KOPT-K1 (cell line): ENCODE data around the gene RAI1.
"Not testable (repeated sequence)": the region's sequence is repeated elsewhere in the genome, so short reads cannot be mapped to it uniquely, and the experiment has no call there.

Source experiments
- H3K27ac ChIP-seq: fragments of 200-600 bp; sonication (generic); 2 replicates; pipeline ENCODE4 v1.5.1; 2016; ENCODE audit warnings: antibody characterized with exemption, mild to moderate bottlenecking, low read depth, low read length; ENCODE audit not compliant: poor library complexity, severe bottlenecking
- H3K36me3 ChIP-seq: fragments of 200-600 bp; sonication (generic); 2 replicates; pipeline ENCODE4 v1.5.1; 2017; ENCODE audit warnings: antibody characterized with exemption, mild to moderate bottlenecking, low read length, moderate library complexity; ENCODE audit not compliant: insufficient read depth
- H3K9me3 ChIP-seq: fragments of 200-600 bp; sonication (generic); 2 replicates; pipeline ENCODE4 v1.5.1; 2017; ENCODE audit warnings: antibody characterized with exemption, low read length, mild to moderate bottlenecking; ENCODE audit not compliant: insufficient read depth, poor library complexity, severe bottlenecking

RAI1 gene

DNA sequence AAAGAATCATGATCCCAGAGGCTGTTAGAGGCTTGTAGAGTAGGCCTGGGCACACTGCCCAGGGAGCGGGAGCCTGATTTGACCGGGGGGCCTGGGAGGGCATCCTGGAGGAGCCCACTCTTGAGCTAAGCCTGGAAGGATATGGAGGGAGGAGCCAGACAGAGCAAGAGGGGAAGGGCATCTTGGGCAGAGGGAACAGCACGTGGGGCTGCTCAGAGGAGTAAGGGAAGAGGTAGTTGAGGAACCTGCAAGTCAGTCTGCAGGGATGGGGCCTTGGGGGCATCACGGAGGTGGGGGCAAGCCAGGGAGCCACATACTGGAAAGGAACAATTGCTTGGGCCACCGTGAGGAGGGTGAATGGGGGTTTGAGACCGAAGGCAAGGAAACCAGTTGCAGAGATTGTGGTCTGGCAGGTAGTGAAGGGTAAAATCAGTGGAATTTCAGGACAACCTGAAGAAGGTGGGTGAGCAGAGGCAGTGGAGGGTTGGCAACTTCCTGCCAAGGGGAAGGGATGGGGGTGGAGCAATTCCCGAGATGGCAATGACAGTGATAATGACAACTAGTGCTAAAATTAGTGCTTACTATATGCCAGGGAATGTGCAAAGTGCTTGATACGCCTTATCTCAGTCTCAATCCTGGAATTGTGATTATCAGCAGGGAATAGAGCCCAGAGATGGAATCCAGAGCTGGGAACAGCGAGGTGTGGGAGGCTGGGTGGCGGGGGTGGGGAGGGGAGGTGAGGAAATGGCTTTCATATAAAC is 9.7 kb upstream of the RAI1 start:
- Histone ChIP-seq H3K27ac (no peak overlapping the region), H3K9me3 (no peaks in the 10 kb centered on the region), H3K36me3 (no peaks in the 10 kb centered on the region)

DNA sequence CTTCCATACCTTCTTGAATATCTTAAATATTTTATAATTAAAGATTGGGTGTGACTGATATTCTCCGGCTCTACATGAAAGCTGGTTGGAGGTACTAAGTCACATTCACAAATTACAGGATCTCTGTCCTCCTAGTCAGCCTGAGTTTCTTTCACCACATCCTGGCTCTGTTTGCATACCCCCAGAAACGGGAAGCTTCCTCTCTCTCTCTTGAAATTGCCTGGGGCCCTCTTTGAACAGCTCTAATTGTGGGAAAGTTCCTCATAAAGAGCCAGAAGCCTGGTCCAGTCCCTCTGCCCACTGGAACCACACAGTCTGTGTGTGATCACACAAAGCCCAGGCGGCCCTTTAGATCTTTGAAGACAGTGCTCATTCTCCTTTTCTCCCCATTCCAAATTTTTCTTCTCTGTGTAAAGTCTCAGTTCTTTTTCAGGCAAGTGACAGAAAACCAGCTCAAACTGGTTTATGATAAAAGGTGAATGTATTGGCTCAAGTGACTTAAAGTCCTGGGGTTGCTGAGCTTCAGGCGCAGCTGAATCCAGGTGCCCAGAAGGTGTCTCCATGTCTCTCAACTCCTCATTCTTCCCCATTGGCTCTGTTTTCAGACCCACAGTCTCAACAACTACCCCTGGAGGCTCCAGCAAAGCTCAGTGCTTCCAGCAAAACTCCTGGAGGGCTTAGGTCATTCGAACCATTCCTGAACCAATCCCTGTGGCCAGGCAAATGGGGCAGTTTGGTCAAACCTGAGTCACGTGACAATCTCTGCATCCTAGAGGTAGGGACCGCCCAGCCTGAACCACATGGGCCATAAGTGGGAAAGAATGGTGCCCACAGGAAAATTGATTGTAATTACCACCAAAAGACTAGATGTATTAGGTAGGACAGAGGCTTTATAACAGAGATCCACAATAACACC is 8.5 kb upstream of the RAI1 start:
- no peak overlapping the region for H3K27ac ChIP-seq
- H3K9me3 ChIP-seq: no peaks in the 10 kb centered on the region
- H3K36me3 ChIP-seq: no peaks in the 10 kb centered on the region

- Histone ChIP-seq H3K9me3 (no peaks in the 10 kb centered on the region), H3K27ac (peak overlapping the region; percentile 28), H3K36me3 (no peaks in the 10 kb centered on the region)
These were observed 5.8 kb upstream of the RAI1 start for GRCh38 chr17:17675416-17675815.

DNA sequence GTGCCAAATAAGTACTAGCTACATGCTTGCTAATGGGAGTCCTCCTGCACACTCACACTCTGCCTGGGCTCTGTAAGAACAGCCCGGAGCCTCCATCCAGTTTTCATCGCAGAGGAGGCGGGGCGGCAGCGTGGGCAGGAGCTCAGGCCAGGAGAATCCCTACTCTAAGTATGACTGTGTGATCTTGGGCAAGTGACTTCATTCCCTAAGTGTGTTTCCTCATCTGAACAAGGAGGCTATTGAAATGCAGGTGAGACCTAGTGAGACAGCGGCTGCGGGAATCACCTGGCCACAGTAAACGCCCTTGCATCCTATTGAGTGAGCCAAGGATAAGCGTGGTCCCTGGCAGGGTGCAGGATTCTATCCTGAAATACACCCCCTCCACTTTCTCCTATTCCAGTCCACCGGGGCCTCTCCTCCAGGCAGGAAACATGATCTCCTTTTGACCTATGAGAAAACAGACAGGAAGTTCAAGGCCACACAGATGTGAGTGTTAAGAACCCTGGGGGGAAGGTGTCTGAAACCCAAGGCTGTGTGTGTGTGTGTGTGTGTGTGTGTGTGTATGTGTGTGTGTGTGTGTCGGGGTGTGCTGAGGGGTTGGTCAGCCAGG is 5.2 kb upstream of the RAI1 start:
- H3K36me3 ChIP-seq: no peaks in the 10 kb centered on the region
- no peaks in the 10 kb centered on the region for H3K9me3 ChIP-seq
- peak overlapping the region; percentile 28 for H3K27ac ChIP-seq

DNA sequence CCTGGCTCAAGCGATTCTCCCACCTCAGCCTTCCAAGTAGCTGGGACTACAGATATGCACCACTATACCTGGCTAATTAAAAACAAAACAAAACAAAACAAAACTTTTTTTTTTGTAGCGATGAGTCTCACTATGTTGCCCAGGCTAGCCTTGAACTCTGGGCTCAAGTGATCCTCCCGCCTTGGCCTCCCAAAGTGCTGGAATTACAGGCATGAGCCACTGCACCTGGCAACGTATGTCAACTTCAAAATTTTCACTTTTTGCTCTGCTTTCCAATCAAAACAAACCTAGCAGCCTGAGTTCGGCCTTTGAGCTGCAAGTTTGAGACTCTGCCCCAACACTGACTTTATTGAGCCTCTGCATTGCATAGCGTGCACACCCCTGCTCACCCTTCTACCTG is 4.5 kb upstream of the RAI1 start:
- Histone ChIP-seq H3K36me3 (no peaks in the 10 kb centered on the region), H3K9me3 (no peaks in the 10 kb centered on the region), H3K27ac (peak overlapping the region; percentile 28)

DNA sequence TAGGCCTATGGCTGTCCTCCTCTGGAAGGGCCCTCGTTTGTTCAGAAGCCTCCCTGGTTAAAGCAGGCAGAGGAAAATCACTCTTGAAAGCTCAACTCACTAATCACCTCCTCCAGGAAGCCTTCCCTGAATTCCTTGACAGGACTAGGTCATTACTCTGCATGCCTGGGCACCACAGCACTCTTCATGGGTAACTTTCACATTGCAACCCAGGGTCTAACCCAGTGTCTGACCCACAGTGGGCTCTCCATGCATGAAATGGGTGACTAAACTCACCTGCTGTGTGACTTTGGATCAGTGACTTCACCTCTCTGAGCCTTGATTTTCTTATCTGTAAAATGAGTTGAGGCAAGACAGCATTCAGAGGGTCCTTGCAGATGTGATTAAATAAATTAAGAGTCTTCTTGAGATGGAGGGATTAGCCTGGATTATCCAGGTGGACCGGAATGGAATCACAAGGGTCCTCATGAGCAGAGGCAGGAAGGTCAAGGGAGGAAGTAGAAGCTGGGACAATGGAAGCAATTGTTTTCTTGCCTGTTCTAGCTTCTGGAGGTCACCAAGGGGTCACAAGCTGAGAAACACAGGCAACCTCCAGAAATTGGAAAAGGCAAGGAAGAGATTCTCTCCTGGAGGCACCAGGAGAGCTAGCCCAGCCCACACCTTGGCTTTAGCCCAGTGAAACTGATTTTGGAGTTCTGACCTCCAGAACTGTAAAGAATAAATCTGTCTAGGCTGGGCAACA is 3.8 kb upstream of the RAI1 start:
- H3K9me3 ChIP-seq: no peaks in the 10 kb centered on the region
- H3K27ac ChIP-seq: no peak overlapping the region
- H3K36me3 ChIP-seq: no peaks in the 10 kb centered on the region

GRCh38 chr17:17678063-17678699 is 3.1 kb upstream of the RAI1 start:
- not testable (repeated sequence) for H3K36me3 ChIP-seq, H3K9me3 ChIP-seq, H3K27ac ChIP-seq

DNA sequence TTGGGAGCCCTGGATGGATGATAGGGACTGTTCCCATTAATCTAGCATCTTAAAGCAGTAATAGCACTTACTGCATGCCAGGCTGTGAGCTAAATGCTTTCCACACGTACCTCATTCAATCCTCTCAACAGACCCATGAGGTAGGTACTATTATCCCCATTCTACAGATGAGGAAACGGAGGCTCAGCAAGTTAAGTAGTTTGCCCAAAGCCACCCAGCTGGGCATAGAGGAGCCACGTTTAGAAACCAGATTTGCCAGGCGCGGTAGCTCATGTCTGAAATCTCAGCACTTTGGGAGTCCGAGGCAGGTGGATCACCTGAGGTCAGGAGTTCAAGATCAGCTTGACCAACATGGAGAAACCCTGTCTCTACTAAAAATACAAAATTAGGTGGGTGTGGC is 2.0 kb upstream of the RAI1 start:
- Histone ChIP-seq H3K9me3 (no peaks in the 10 kb centered on the region), H3K27ac (no peak overlapping the region), H3K36me3 (no peaks in the 10 kb centered on the region; the same call in 1 of the 2 replicates)

DNA sequence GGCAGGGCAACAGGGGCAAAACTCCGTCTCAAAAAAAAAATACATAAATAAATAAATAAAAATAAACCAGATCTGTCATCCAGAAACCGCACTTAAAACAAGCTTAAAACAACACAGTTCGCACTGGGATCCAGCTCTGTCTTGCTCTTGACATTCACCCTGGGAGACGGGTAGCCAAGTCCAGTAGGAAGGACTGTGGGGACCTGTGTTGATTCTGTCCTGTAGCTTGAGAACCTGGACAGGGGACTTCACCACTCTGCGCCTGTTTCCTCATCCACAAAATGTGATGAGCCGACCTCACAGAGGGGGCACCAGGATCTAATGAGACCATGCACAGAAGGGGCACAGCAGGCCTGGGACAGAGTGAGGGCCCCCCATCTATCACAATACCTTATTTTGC is 1.5 kb upstream of the RAI1 start:
- Histone ChIP-seq H3K9me3 (no peaks in the 10 kb centered on the region), H3K27ac (no peak overlapping the region), H3K36me3 (peaks cover 2% of the 10 kb centered on the region; the same call in 1 of the 2 replicates)

DNA sequence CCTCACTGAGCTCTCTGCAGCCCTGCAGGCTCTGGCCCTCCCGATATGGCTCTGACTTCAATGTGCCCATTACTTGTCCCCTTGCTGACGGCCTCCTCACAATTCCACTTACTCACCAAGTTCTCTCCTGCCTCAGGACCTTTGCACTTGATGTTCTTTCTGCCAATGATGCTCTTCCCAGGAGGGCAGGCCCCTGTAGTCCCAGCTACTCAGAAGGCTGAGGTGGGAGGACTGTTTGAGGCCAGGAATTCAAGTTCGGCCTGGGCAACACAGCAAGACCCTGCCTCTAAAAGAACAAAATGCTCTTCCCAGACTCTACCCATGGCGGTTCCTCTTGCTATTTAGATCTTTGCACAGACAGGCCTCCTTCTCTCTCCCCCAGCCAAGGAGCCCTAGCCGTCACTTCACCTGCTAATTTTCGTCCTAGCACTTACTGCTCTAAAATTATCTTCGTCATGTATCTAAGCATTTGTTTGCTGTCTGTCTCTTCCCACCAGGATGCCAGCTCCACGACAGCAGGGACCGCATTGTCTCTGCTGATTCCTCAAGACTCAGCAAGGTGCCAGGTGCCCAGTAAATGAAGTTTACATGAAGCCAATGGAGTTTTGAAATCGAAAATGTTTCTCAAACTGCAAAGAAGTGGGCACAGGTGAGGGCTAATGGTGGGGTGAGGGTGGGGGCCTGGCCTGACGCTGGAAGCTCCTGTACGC is 626 bp upstream of the RAI1 start:
- H3K27ac ChIP-seq: peak overlapping the region; percentile 92
- no peaks in the 10 kb centered on the region for H3K9me3 ChIP-seq
- H3K36me3 ChIP-seq: peaks cover 8% of the 10 kb centered on the region; the same call in 1 of the 2 replicates

DNA sequence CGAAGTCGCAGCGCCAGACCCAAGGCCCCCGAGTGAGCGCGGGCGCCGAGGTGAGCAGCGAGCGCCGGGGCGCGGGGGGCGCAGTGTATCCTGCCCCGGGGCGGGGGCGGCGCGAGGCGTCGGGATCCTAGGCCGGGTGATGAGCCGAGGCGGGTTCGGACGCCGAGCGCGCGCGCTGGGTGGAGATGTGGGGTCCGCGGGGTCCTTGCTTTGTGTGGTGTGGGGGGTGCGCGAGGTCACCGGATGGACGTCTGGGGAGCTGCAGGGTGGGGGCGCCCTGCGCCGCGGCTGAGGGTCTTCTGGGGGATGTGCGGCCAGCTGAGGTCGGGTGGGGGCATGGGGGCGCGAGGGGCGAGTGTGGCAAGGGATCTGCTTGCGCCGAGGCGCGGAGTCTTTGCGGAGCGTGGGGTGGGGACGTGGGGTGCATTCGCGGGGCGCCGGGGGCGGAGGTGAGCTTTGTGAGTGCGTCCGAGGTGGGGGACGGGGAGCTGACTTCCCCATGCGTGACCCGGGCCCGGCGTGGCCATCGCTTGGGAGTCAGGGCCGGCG is 560 bp downstream of the RAI1 start:
- no peaks in the 10 kb centered on the region for H3K9me3 ChIP-seq
- H3K36me3 ChIP-seq: peaks cover 8% of the 10 kb centered on the region; the same call in 1 of the 2 replicates
- peak overlapping the region; percentile 92 for H3K27ac ChIP-seq

- peaks cover 8% of the 10 kb centered on the region; the same call in 1 of the 2 replicates for H3K36me3 ChIP-seq
- H3K27ac ChIP-seq: peak overlapping the region; percentile 92
These were observed 1.1 kb downstream of the RAI1 start for GRCh38 chr17:17682293-17682736.

More at GRCh38 chr17:17682293-17682736, 1.1 kb downstream of the RAI1 start:
- H3K9me3 ChIP-seq: no peaks in the 10 kb centered on the region
